Mucosa of rectum (tissue), 2 donors: ENCODE results near the gene ABCD3.

ENCODE experiments used
- H3K27ac ChIP-seq, 2 donors: one replicate each; pipeline ENCODE4 v1.7.0; 2013; ENCODE audit warnings: inconsistent platforms in 2 of 2, low read depth in 2 of 2, low read length in 2 of 2
- H3K27me3 ChIP-seq, 2 donors: one replicate each; pipeline ENCODE4 v1.7.0; 2013; ENCODE audit warnings: low read length in 2 of 2; ENCODE audit not compliant: control insufficient read depth in 2 of 2, insufficient read depth in 2 of 2
- H3K36me3 ChIP-seq, 2 donors: one replicate each; pipeline ENCODE4 v1.7.0; 2013; ENCODE audit warnings: low read length in 2 of 2; ENCODE audit not compliant: control insufficient read depth in 2 of 2, insufficient read depth in 2 of 2
- H3K4me1 ChIP-seq, 2 donors: one replicate each; pipeline ENCODE4 v1.7.0; 2013; ENCODE audit warnings: low read length in 2 of 2, mild to moderate bottlenecking in 1 of 2; ENCODE audit not compliant: control insufficient read depth in 2 of 2, insufficient read depth in 2 of 2
- H3K4me3 ChIP-seq, 2 donors: one replicate each; pipeline ENCODE4 v1.7.0; 2013; ENCODE audit warnings: low read length in 2 of 2
- H3K9ac ChIP-seq, 2 donors: one replicate each; pipeline ENCODE4 v1.7.0; 2013; ENCODE audit warnings: low read length in 2 of 2, low read depth in 1 of 2, mild to moderate bottlenecking in 1 of 2
- H3K9me3 ChIP-seq, 2 donors: one replicate each; pipeline ENCODE4 v1.7.0; 2013; ENCODE audit warnings: low read length in 2 of 2; ENCODE audit not compliant: control insufficient read depth in 2 of 2
- donor health status: healthy.
- donor health status: Normal muscosa, but diverticular disease.

Gene ABCD3

DNA sequence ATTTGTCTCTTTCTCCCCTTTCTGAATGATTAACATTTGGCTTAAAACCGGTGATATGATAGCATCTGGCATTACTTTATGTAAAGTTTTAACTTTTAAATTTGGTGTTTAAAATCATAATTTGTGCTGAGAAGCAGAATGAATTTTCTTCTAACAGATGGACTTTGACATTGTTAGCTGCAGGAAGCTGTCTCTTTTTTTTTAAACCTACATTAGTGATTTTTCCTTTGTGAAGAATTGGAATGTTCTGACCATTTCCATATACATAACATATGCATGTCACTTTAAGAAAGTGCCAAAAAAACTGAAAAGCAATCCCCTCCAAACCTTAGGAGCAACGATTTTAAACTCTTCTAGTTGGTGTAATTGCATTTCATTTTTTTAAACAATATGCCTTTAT, 101.2 kb downstream of the ABCD3 start:
- Histone ChIP-seq H3K9me3 (no peaks in the 10 kb centered on the region), H3K9ac (no peak overlapping the region), H3K36me3 (peaks cover 0 to 4% of the 10 kb centered on the region in 2 donors), H3K27ac (no peak overlapping the region), H3K4me3 (no peak overlapping the region), H3K4me1 (no peaks in the 10 kb centered on the region), H3K27me3 (no peaks in the 10 kb centered on the region)

DNA sequence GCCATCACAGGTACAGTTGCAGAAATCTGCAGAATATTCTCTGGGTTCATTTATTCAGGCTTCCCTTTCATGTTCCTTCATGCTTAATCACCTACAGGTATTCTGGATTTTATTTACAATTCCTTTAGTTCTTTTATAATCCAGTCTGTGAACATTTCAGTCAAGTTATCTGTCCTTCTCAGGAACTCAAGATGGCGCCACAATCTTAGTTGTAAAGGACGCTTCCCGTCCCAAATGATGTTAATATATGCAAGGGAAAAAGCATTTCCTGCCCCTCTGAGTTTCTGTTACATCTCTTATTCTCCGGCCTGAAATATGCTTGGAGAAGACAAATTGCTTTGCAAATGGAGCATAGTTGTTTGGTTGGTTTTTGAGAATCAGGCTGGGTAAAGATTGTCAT, 104.1 kb downstream of the ABCD3 start:
- H3K9me3 ChIP-seq, result no peaks in the 10 kb centered on the region
- no peaks in the 10 kb centered on the region for H3K4me1 ChIP-seq
- no peak overlapping the region for H3K9ac ChIP-seq
- no peak overlapping the region for H3K27ac ChIP-seq
- peaks cover 0 to 2% of the 10 kb centered on the region in 2 donors for H3K36me3 ChIP-seq
- no peaks in the 10 kb centered on the region for H3K27me3 ChIP-seq
- H3K4me3 ChIP-seq, result no peak overlapping the region

DNA sequence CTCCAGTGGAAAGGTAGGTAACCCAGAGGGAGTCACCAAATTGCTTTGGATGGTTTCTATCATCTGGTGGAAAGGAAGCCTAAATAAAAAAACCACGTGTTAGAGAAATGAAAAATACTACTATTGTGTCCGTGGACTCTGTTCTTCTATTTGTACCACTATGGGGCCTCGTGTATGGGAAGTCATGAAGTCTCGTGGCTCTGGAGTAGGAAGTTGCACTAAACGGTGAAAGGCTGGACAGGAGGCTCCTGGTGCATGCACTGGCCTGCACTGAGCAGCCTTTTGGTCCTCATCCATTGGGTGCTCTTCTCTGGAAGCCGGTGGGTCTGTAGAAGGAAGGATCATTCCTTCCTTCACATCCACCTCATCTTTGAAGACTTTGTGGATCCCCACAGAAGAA, 106.3 kb downstream of the ABCD3 start:
- Histone ChIP-seq H3K9me3 (no peaks in the 10 kb centered on the region), H3K27ac (no peak overlapping the region), H3K27me3 (no peaks in the 10 kb centered on the region), H3K4me1 (no peaks in the 10 kb centered on the region), H3K4me3 (no peak overlapping the region), H3K9ac (no peak overlapping the region), H3K36me3 (peaks cover 0 to 2% of the 10 kb centered on the region in 2 donors)

DNA sequence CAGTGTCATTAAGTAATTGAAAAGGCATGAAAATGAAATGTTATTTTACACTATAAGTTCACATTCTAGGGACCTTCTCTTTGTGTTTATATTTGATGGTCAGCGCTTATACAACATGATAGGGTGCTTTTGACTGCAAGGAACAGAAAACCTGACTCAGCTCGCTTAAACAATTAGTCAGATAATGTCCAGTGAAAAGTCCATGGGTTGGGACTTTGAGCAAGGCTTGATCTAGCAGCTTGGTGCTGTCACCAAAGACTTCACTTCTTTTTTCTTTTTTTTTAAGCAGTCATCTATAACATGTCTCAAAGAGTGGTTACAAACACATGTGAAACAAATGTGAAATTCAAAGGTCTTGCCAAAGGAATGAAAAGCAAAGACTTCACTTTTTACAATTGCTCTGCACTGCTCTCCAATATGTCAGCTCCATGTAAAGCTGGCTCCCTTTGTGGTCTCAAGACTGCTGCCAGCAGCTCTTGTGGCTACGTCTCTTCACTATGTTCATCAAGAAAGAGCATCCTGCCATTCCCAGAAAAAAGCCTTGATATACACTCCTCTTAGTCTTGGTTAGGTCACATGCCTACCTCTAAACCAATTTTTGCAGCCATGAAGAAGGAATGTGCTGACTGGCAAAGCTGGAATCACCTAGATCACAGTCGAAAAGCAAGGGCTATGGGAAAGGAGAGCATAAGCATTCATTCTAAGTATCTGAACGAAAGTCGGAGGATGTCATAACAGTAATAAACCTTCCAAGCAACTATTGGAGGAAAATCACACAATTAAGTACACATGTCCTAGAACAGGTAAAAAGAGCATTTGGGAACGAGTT, 108.2 kb downstream of the ABCD3 start:
- Histone ChIP-seq H3K27me3 (no peaks in the 10 kb centered on the region), H3K9ac (no peak overlapping the region), H3K27ac (no peak overlapping the region), H3K4me1 (no peaks in the 10 kb centered on the region), H3K36me3 (peaks cover 2 to 7% of the 10 kb centered on the region in 2 donors), H3K4me3 (no peak overlapping the region), H3K9me3 (no peaks in the 10 kb centered on the region)

DNA sequence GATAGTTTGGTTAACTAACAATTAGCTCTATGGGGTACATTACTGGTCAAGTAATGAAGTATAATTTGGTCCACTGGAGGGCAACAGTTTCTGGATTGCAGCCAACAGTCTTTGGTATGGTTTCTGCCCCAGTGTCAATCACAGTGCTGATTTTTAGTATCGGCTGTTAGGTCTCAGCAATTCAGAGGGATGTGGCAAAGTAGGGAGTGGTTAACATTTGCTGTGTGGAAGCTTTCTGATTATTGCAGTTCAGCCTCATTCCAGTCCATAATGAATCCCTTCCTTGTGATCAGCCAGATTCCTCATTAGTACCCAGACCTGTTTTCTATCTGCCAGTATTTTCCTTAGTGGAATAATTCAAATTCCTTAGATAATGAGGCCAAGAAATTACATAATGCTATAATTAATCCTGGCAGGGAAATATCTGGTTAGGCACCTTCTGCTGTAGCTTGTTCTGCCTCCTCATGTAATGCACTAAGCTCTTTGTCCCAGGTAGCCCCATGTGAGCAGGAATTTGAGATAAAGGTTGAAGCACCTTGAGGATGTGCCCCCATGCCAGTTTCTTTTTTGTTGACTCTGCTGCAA, 109.3 kb downstream of the ABCD3 start:
- Histone ChIP-seq H3K27ac (no peak overlapping the region), H3K4me1 (no peaks in the 10 kb centered on the region), H3K27me3 (no peaks in the 10 kb centered on the region), H3K36me3 (peaks cover 7 to 10% of the 10 kb centered on the region in 2 donors), H3K9ac (no peak overlapping the region), H3K9me3 (no peaks in the 10 kb centered on the region), H3K4me3 (no peak overlapping the region)

DNA sequence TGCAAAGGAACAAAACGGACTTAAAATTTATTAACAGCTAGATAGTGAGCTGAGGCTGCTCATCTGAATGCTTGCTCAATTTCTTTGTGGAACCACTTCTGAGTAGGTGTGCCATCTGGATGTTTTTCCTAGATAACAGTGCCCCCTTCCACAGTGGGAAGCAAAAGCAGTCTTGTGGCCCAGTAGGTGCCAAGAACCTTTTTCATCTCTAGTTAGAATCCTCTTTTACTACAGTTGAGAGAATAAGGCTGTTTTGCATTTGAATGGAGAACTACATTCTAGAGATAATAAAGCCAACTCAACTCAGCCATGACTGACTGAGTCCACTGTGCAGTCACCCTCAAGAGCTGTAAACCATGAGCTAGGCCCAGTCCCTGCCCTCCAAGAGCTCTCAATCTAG, 110.1 kb downstream of the ABCD3 start:
- Histone ChIP-seq H3K27ac (no peak overlapping the region), H3K4me1 (no peaks in the 10 kb centered on the region), H3K36me3 (peaks cover 7 to 10% of the 10 kb centered on the region in 2 donors), H3K27me3 (no peaks in the 10 kb centered on the region), H3K9ac (no peak overlapping the region), H3K4me3 (no peak overlapping the region), H3K9me3 (no peaks in the 10 kb centered on the region)

DNA sequence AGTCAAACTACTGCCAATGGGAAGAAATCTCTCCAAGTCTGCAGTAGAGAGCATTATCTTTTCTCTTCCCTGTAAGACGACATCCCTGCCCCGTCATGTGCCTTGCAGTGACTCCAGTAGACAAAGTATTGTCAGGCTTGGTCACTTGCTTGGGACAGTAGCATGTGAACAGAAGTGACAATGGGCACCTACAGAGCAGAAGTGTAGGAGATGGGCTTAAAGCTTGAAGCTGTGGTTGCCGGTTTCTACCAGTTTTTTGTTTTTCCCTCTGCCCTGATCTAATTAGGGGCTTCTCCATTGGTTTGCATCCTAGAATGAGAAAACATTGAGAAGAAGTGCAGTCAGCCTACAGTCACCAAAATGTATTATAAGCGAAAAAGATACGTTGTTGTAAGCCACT, 110.6 kb downstream of the ABCD3 start:
- H3K27me3 ChIP-seq, result no peaks in the 10 kb centered on the region
- no peak overlapping the region for H3K4me3 ChIP-seq
- H3K27ac ChIP-seq, result no peak overlapping the region
- H3K36me3 ChIP-seq, result peaks cover 7 to 10% of the 10 kb centered on the region in 2 donors
- H3K9me3 ChIP-seq, result no peaks in the 10 kb centered on the region
- no peaks in the 10 kb centered on the region for H3K4me1 ChIP-seq
- H3K9ac ChIP-seq, result no peak overlapping the region

DNA sequence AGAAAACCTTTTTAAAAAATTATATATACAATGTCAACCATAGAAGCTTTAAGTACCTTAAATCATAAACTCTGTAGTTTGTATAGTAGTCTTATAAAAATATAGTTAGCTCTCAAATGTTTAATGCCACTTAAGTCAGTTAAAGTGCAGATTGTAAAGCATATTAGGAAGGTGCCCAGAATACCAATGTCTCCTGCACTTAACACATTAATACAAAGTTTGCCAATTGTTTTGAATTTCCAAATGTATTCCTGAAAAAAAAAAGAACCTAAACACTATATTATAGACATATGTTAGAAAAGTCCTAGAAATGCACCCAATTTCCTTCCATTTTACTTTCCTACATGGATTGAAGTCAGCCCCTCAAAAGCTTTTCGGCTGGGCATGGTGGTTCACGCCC, 111.2 kb downstream of the ABCD3 start:
- Histone ChIP-seq H3K9me3 (no peaks in the 10 kb centered on the region), H3K27ac (no peak overlapping the region), H3K4me1 (no peaks in the 10 kb centered on the region), H3K9ac (no peak overlapping the region), H3K4me3 (no peak overlapping the region), H3K27me3 (no peaks in the 10 kb centered on the region), H3K36me3 (peaks cover 8 to 10% of the 10 kb centered on the region in 2 donors)

DNA sequence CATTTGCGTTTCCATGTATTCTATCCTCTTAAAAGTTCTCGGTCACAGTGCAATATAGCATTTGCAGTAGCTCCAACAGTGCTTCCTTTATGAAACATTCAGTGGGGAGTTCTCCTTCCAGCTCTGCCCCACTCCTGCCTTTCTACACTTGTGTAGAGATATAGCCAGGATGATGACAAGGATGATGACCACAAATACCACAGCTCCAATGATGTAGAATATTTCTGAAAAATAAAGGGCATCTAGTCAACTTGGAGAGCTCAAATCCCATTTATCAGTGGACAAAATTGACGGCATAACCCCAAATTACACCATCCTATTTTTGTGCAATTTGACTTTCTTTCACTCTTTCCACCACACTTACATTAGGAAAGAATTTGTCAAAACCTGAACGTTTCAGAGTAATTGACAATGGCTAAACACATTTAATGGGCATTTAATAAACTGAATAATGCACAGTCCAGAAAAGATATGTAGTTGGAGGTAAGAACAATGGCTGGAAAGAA, 112.2 kb downstream of the ABCD3 start:
- Histone ChIP-seq H3K27me3 (no peaks in the 10 kb centered on the region), H3K9me3 (no peaks in the 10 kb centered on the region), H3K9ac (no peak overlapping the region), H3K4me3 (no peak overlapping the region), H3K36me3 (peaks cover 15 to 19% of the 10 kb centered on the region in 2 donors), H3K4me1 (no peaks in the 10 kb centered on the region), H3K27ac (no peak overlapping the region)

DNA sequence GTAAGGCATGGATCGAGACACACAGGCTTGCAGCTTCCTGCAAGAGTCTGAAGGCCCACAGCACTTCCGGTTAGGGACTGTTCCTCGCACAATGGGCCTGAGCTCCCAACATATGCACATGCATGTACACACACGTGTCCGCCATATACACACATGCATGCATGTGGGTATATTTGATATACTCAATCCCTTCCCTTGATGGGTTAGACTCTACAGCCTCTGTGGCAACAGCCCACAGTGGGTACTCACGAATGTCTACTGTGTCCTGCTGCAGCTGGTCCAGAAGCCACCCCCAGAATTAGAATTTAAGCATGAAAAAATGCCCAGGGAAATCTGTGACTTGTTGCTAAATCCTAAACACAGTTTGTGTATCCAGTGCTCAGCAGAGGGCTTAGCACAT, 113.5 kb downstream of the ABCD3 start:
- H3K27ac ChIP-seq, result no peak overlapping the region
- H3K36me3 ChIP-seq, result peaks cover 20 to 21% of the 10 kb centered on the region in 2 donors
- H3K27me3 ChIP-seq, result no peaks in the 10 kb centered on the region
- no peaks in the 10 kb centered on the region for H3K4me1 ChIP-seq
- H3K9me3 ChIP-seq, result no peaks in the 10 kb centered on the region
- H3K9ac ChIP-seq, result no peak overlapping the region
- H3K4me3 ChIP-seq, result no peak overlapping the region
